Brain pericyte (primary cell): ENCODE data around the gene DLL1.
"Not testable (repeated sequence)": the region's sequence is repeated elsewhere in the genome, so short reads cannot be mapped to it uniquely, and the experiment has no call there.

Experiments
- DNase-seq: peaks from one replicate; pipeline ENCODE4 v3.0.0-alpha.2; 2012; ENCODE audit warnings: low read depth, low spot score

Gene DLL1

GRCh38 chr6:170268216-170269129 is 22.4 kb downstream of the DLL1 start:
- no peak for DNase-seq

- no peak for DNase-seq
Observed at GRCh38 chr6:170267688-170268087, 23.2 kb downstream of the DLL1 start.

- no peak for DNase-seq
Observed at GRCh38 chr6:170266061-170266825, 24.6 kb downstream of the DLL1 start.

GRCh38 chr6:170265655-170266054 is 25.2 kb downstream of the DLL1 start:
- no peak for DNase-seq

- not testable (repeated sequence) for DNase-seq
Observed at GRCh38 chr6:170264644-170265043, 26.2 kb downstream of the DLL1 start.

- no peak for DNase-seq
Observed at GRCh38 chr6:170264086-170264485, 26.8 kb downstream of the DLL1 start.

GRCh38 chr6:170263410-170263809 is 27.5 kb downstream of the DLL1 start:
- no peak for DNase-seq

- no peak for DNase-seq
Observed at GRCh38 chr6:170262489-170263088, 28.3 kb downstream of the DLL1 start.

GRCh38 chr6:170261643-170262488 is 29.0 kb downstream of the DLL1 start:
- no peak for DNase-seq

GRCh38 chr6:170260686-170261085 is 30.2 kb downstream of the DLL1 start:
- no peak for DNase-seq

- DNase-seq, result no peak
Observed at GRCh38 chr6:170259278-170259677, 31.6 kb downstream of the DLL1 start.

- no peak for DNase-seq
Observed at GRCh38 chr6:170258407-170258806, 32.5 kb downstream of the DLL1 start.

GRCh38 chr6:170257376-170257775 is 33.5 kb downstream of the DLL1 start:
- no peak for DNase-seq

GRCh38 chr6:170256641-170257040 is 34.2 kb downstream of the DLL1 start:
- DNase-seq, result no peak

- DNase-seq, result no peak
Observed at GRCh38 chr6:170255426-170256125, 35.3 kb downstream of the DLL1 start.

- no peak for DNase-seq
Observed at GRCh38 chr6:170254315-170255213, 36.3 kb downstream of the DLL1 start.

GRCh38 chr6:170253910-170254269 is 37.0 kb downstream of the DLL1 start:
- DNase-seq, result no peak

- no peak for DNase-seq
Observed at GRCh38 chr6:170253226-170253909, 37.5 kb downstream of the DLL1 start.
